ENCODE data around the gene ATP8A2.

Gene ATP8A2

GRCh38 chr13:26015271-26016125, 643.7 kb downstream of the ATP8A2 start:
- H3K27ac ChIP-seq, result no peak overlapping the region
- DNase-seq (ENCODE audit: low read depth, low spot score), result no peak

GRCh38 chr13:26016189-26016588, 644.4 kb downstream of the ATP8A2 start:
- H3K27ac ChIP-seq, result no peak overlapping the region
- DNase-seq (ENCODE audit: low read depth, low spot score), result no peak

GRCh38 chr13:26017196-26017921, 645.6 kb downstream of the ATP8A2 start:
- no peak overlapping the region for H3K27ac ChIP-seq
- no peak for DNase-seq (ENCODE audit: low read depth, low spot score)

GRCh38 chr13:26017932-26018665, 646.3 kb downstream of the ATP8A2 start:
- H3K27ac ChIP-seq, result no peak overlapping the region
- no peak for DNase-seq (ENCODE audit: low read depth, low spot score)

GRCh38 chr13:26019251-26019650, 647.5 kb downstream of the ATP8A2 start:
- peak overlapping the region; percentile 70 for H3K27ac ChIP-seq
- DNase-seq (ENCODE audit: low read depth, low spot score), result no peak

- peak; percentile 29 for DNase-seq (ENCODE audit: low read depth, low spot score)
- peak overlapping the region; percentile 70 for H3K27ac ChIP-seq
These were observed 648.4 kb downstream of the ATP8A2 start for GRCh38 chr13:26019881-26020870.

- DNase-seq (ENCODE audit: low read depth, low spot score), result no peak
- H3K27ac ChIP-seq, result peak overlapping the region; percentile 70
These were observed 649.1 kb downstream of the ATP8A2 start for GRCh38 chr13:26020891-26021290.

GRCh38 chr13:26021516-26021915, 649.7 kb downstream of the ATP8A2 start:
- peak; percentile 22 for DNase-seq (ENCODE audit: low read depth, low spot score)
- peak overlapping the region; percentile 70 for H3K27ac ChIP-seq

- DNase-seq (ENCODE audit: low read depth, low spot score), result no peak
- peak overlapping the region; percentile 70 for H3K27ac ChIP-seq
These were observed 650.2 kb downstream of the ATP8A2 start for GRCh38 chr13:26021956-26022355.

- H3K27ac ChIP-seq, result peak overlapping the region; percentile 70
- peak; percentile 14 for DNase-seq (ENCODE audit: low read depth, low spot score)
These were observed 650.9 kb downstream of the ATP8A2 start for GRCh38 chr13:26022538-26023292.

- H3K27ac ChIP-seq, result no peak overlapping the region
- no peak for DNase-seq (ENCODE audit: low read depth, low spot score)
These were observed 652.8 kb downstream of the ATP8A2 start for GRCh38 chr13:26024558-26024957.

- no peak overlapping the region for H3K27ac ChIP-seq
- no peak for DNase-seq (ENCODE audit: low read depth, low spot score)
These were observed 653.4 kb downstream of the ATP8A2 start for GRCh38 chr13:26025196-26025595.

GRCh38 chr13:26025771-26026170, 654.0 kb downstream of the ATP8A2 start:
- H3K27ac ChIP-seq, result no peak overlapping the region
- DNase-seq (ENCODE audit: low read depth, low spot score), result no peak

- no peak for DNase-seq (ENCODE audit: low read depth, low spot score)
- H3K27ac ChIP-seq, result no peak overlapping the region
These were observed 654.4 kb downstream of the ATP8A2 start for GRCh38 chr13:26026211-26026610.

- DNase-seq (ENCODE audit: low read depth, low spot score), result no peak
- H3K27ac ChIP-seq, result no peak overlapping the region
These were observed 657.9 kb downstream of the ATP8A2 start for GRCh38 chr13:26029581-26030136.

- no peak for DNase-seq (ENCODE audit: low read depth, low spot score)
- H3K27ac ChIP-seq, result no peak overlapping the region
These were observed 658.6 kb downstream of the ATP8A2 start for GRCh38 chr13:26030331-26030730.

- DNase-seq (ENCODE audit: low read depth, low spot score), result no peak
- H3K27ac ChIP-seq, result no peak overlapping the region
These were observed 662.2 kb downstream of the ATP8A2 start for GRCh38 chr13:26034018-26034417.

- no peak for DNase-seq (ENCODE audit: low read depth, low spot score)
- no peak overlapping the region for H3K27ac ChIP-seq
These were observed 664.6 kb downstream of the ATP8A2 start for GRCh38 chr13:26036383-26036782.

- DNase-seq (ENCODE audit: low read depth, low spot score), result no peak
These were observed 665.5 kb downstream of the ATP8A2 start for GRCh38 chr13:26037302-26037701.

More at GRCh38 chr13:26037302-26037701, 665.5 kb downstream of the ATP8A2 start:
- no peak overlapping the region for H3K27ac ChIP-seq
